ENCODE results near the gene SAMD4A. TPM values are rescaled to one million over a fixed set of nuclear protein-coding genes. Genes with fewer than 3 reads are reported as not detected.
A peak's percentile ranks its signal among the peaks of the same experiment; 100 is the strongest.

SAMD4A gene
- total RNA-seq, 3 donors from 2014 or later: 28.5 to 44.6 (median 36.2) TPM

DNA sequence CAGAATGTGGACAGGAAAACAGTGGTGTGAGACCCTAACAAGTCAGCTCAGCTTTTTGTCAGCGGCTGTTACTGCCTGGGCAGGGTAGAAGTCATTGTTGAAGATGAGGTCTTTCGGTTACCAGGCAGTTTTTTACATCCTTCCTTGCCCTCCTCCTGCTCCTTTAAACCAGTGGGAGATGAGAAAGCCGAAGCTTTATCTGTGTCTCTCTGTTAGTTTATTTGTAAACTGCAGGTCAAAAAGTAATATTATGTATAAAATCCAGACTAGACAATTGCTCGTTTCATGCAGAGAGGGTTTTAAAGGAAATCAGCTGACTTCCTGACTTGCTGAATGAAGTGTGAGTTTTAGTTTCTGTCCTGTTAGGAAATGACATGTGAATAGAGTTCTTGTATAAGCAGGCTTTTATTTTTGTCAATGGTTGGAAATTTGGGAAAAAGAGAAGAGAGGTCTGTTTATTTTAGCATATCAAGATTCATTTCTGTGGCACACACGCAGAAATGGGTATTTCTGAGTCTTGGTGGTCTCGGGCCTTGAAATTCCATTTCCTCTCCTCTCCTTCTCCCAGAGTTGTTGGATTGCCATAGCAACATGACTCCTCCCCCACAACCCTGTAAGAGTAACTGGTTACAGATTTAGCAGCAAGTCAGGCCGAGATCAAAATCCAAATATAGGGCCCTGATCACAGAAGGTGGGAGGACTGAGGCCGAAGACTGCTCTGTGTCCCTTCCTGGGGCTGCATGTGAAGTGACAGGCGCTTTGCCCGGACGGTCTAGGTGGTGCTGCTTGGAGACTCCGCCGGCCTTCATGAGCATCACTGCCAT is 60.8 kb downstream of the SAMD4A start:
- no peak for DNase-seq (ENCODE audit: low spot score in 2 of 2)
- intact Hi-C loops (cut with DNase I; ENCODE audit: low total_unique reads): no loop called here

GRCh38 chr14:54629183-54629582 is 62.3 kb downstream of the SAMD4A start:
- no peaks in the 10 kb centered on the region for H3K27me3 ChIP-seq
- H3K36me3 ChIP-seq: no peaks in the 10 kb centered on the region
- H3K4me3 ChIP-seq: no peak overlapping the region
- no peak for TF ChIP-seq POLR2AphosphoS5 (IDR thresholded peaks at IDR 0.05)
- TF ChIP-seq, protein P1, sequence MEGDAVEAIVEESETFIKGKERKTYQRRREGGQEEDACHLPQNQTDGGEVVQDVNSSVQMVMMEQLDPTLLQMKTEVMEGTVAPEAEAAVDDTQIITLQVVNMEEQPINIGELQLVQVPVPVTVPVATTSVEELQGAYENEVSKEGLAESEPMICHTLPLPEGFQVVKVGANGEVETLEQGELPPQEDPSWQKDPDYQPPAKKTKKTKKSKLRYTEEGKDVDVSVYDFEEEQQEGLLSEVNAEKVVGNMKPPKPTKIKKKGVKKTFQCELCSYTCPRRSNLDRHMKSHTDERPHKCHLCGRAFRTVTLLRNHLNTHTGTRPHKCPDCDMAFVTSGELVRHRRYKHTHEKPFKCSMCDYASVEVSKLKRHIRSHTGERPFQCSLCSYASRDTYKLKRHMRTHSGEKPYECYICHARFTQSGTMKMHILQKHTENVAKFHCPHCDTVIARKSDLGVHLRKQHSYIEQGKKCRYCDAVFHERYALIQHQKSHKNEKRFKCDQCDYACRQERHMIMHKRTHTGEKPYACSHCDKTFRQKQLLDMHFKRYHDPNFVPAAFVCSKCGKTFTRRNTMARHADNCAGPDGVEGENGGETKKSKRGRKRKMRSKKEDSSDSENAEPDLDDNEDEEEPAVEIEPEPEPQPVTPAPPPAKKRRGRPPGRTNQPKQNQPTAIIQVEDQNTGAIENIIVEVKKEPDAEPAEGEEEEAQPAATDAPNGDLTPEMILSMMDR (IDR thresholded peaks at IDR 0.05): no peak
- TF ChIP-seq POLR2A (IDR thresholded peaks at IDR 0.05): no peak
- no peaks in the 10 kb centered on the region for H3K4me1 ChIP-seq
- no peak for DNase-seq (ENCODE audit: low spot score in 2 of 2)
- no peaks in the 10 kb centered on the region for H3K9me3 ChIP-seq
- peak overlapping the region; percentile 24 to 26 for H3K27ac ChIP-seq
- intact Hi-C loops (cut with DNase I; ENCODE audit: low total_unique reads): no loop called here

More for the DNA sequence above, 60.8 kb downstream of the SAMD4A start:
- TF ChIP-seq POLR2A (IDR thresholded peaks at IDR 0.05) (no peak), POLR2AphosphoS5 (IDR thresholded peaks at IDR 0.05) (no peak)
- TF ChIP-seq, protein P1 (IDR thresholded peaks at IDR 0.05): no peak
- no peaks in the 10 kb centered on the region for H3K9me3 ChIP-seq
- H3K27ac ChIP-seq: peak overlapping the region; percentile 24 to 84
- no peaks in the 10 kb centered on the region for H3K36me3 ChIP-seq
- no peaks in the 10 kb centered on the region for H3K27me3 ChIP-seq
- no peaks in the 10 kb centered on the region for H3K4me1 ChIP-seq
- peak overlapping the region in 2 of 3 donors; percentile 23 to 32 for H3K4me3 ChIP-seq

DNA sequence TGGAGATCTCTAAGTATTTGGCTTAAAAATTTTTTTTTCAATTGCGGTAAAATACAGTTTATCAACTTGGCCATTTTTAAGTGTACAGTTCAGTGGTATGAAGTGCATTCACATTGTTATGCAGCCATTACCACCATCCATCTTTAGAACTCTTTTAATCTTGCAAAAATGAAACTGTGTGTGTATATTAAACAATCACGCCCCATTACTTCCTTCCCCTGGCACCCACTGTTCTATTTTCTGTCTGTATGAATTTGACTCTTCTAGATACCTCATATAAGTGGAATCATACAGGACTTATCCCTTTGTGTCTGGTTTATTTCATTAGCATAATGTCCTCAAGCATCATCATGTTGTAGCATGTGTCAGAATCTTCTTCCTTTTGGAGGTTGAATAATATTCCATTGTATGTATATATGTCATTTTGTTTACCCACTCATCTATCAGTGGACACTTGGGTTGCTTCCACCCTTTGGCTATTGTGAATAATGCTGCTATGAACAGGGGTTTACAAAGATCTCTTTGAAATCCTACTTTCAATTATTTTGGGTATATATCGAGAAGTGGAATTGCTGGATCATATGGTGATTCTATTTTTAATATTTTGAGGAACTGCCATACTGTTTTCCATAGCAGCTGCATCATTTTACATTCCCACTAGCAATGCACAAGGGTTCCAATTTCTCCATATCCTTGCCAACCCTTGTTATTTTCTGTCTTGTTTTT is 62.9 kb downstream of the SAMD4A start:
- no peaks in the 10 kb centered on the region for H3K36me3 ChIP-seq
- H3K27ac ChIP-seq: no peak overlapping the region
- DNase-seq (ENCODE audit: low spot score in 2 of 2): no peak
- no peaks in the 10 kb centered on the region for H3K9me3 ChIP-seq
- TF ChIP-seq, protein P1 (IDR thresholded peaks at IDR 0.05): no peak
- no peak for TF ChIP-seq POLR2A (IDR thresholded peaks at IDR 0.05)
- TF ChIP-seq POLR2AphosphoS5 (IDR thresholded peaks at IDR 0.05): no peak
- H3K27me3 ChIP-seq: no peaks in the 10 kb centered on the region
- H3K4me3 ChIP-seq: no peak overlapping the region
- intact Hi-C loops (cut with DNase I; ENCODE audit: low total_unique reads): no loop called here
- H3K4me1 ChIP-seq: no peaks in the 10 kb centered on the region

GRCh38 chr14:54631016-54631415 is 64.1 kb downstream of the SAMD4A start:
- no peaks in the 10 kb centered on the region for H3K36me3 ChIP-seq
- H3K4me3 ChIP-seq: no peak overlapping the region
- H3K4me1 ChIP-seq: no peaks in the 10 kb centered on the region
- H3K27ac ChIP-seq: no peak overlapping the region
- TF ChIP-seq, protein P1 (IDR thresholded peaks at IDR 0.05): no peak
- TF ChIP-seq POLR2A (IDR thresholded peaks at IDR 0.05) (no peak), POLR2AphosphoS5 (IDR thresholded peaks at IDR 0.05) (no peak)
- no peaks in the 10 kb centered on the region for H3K9me3 ChIP-seq
- no peak for DNase-seq (ENCODE audit: low spot score in 2 of 2)
- H3K27me3 ChIP-seq: no peaks in the 10 kb centered on the region
- intact Hi-C loops (cut with DNase I; ENCODE audit: low total_unique reads): no loop called here

DNA sequence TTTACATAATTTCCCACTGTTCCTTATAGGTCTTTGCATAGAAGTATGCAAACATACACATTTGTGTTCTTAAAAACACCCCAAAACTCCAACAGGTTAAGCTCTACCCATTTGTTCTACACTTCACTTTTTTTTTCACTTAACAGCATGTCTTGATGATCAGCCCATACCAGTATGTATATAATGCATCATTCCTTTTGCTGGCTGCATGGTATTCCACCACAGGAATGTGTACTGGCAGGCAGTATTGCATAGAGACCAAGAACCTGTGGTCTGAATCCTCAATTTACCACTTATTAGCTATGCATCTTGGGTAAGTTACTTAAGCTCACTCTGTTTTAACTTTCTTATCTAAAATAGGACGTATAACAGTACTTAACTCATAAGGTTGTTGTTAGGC is 65.5 kb downstream of the SAMD4A start:
- intact Hi-C loops (cut with DNase I; ENCODE audit: low total_unique reads): no loop called here
- Histone ChIP-seq H3K9me3 (no peaks in the 10 kb centered on the region), H3K4me3 (no peak overlapping the region), H3K27me3 (no peaks in the 10 kb centered on the region), H3K36me3 (no peaks in the 10 kb centered on the region), H3K27ac (no peak overlapping the region), H3K4me1 (no peaks in the 10 kb centered on the region)
- DNase-seq (ENCODE audit: low spot score in 2 of 2): no peak
- TF ChIP-seq POLR2A (IDR thresholded peaks at IDR 0.05) (no peak), POLR2AphosphoS5 (IDR thresholded peaks at IDR 0.05) (no peak)
- TF ChIP-seq, protein P1 (IDR thresholded peaks at IDR 0.05): no peak
